COR-L47 (cell line): ENCODE results near the gene NFIB.

ENCODE experiments used
- DNase-seq: peaks from one replicate; lab custom pipeline; 2025; lab: John Stamatoyannopoulos, UW

Gene NFIB

DNA sequence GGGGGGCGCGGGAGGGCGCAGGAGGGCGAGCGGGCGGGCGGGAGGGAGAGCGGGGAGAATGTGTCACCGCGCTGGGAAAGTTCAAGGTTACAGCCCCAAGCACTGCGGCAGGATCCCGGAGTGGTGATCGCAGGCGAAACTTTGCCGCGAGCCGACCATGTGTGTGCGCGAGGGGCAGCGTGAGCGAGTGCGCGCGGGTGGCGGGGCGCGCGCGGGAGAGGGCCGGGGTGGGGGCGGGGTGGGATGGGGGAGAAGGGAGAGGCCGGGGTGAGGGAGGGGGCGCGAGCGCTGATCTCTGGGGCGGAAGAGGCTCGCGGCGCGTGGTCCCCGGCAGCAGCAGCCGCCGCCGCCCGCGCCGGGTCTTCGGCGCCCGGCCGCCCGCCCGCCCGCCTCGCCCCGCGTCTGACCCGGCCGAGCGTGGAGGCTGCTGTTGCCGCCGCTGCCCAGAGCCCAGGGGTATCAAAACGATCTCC, at the start of gene NFIB:
NFIB (minus strand) TSS at position 191 of the 473 bp plus-strand sequence. CDS start 630 bp downstream, outside the sequence.
- peak; percentile 67 for DNase-seq

DNA sequence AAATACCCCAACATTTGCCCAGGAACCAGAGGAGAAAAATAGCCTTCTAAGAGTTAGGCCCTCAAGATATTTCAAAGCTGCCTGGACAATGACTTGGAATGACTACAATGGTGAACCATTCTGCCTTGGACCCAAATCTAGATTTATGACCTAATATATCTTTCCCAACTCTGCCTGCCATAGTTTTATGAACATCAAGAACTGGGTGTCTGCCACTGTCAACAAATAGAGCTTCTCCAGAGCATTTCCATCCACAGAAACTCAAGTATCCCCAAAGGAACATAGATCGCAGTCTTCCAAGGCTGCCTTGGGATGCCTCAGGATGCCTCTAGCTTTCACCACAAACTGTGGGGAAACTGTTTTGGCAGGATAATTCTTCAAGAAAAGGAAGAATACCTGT, 48.2 kb upstream of the NFIB start:
- DNase-seq: no peak

DNA sequence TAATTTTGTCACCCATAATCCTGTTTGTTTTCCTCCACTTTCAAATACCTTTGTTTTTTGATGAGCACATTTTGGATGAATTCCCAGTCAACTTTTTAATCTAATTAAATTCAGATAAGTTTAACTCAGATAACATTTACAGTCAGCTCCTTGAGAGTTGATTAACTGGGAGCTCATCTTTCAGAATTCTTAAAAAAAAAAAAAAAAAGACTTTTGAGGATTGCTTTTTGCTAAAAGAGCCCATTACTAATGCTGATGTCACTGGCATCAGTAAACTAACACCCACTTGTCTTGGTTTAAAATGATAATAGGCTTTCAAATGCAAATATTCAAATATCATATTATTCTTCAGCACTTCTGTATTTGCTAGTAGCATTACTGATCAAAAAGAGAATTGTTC, 47.1 kb upstream of the NFIB start:
- DNase-seq: no peak

DNA sequence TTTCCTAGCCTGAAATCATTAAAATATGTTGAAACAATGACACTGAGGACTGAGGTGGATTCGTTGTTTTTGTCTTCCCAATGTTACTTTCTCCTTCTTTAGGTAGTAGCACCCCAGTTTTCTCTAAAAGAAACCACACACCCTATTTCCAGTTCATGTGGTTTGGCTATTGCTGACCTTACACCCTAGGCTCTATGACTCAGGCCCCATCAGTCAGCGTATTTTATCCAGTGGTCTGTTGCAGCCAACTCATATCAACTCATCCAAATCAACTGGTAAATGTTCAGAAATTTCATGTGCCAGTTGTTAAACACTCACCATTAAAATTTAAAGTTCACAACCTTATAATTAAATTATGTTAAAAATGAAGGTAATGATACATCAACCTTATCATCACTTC, 44.6 kb upstream of the NFIB start:
- DNase-seq: no peak

DNA sequence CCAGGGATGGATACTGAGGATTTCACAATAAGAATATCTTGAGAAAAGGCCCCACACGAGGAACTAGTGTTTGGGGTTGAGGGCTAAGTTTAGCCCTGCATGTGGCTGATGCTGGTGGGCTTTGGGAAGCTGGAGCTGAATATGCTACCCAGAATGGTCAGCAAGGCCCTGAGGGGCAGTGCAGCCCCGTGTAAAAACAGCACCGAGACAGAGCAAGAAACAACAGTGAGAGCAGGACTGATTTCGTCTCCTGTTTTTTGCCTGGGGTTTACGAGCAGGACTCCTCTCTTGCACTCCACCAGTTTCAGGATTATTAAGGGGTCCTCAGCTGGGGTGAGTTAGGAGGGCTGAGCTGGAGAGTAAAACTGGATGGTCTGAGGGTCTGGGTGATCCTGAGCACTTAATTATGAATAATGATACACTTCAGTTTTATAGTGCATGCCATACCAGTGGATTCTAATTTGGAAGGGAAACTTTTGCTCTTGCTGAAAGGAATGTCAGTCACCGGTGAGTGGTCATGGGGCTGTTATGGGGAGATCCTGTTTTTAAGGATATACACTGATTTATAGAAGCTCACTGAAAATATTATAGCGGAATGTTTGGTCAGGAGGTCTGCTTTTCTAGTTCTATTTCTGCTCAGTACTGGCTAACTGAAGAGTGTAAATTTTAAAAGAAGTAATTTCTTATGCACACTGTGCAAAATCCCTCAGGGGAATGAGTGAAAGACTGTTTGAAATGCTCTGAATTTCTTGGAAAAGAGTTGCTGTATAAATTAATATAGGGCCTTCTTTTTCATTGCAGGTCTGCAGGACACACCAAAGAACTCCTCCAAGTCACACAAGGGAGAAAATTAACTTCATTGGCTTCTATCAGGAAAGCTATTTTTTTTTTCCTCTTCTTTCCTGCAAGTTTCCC, 42.7 kb upstream of the NFIB start:
- DNase-seq: no peak

DNA sequence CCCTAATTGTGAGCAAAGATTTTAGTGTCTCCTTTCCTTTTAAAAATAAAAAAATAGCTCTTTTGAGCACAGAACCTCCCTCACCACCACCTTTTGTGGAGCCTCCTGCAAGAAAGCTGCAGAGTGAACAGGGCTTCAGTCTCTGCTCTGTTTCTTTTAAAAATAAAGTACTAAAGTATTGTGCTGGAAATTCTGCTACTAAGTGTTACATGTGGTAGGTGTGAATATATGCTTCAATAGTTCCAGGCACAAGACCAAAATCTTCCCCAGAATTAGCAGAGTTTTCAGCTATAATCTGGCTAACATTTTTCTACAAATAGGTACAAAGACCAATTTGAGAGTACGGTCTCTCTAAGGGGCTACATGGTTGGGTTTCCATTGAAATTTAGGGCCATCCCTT, 40.3 kb upstream of the NFIB start:
- no peak for DNase-seq

DNA sequence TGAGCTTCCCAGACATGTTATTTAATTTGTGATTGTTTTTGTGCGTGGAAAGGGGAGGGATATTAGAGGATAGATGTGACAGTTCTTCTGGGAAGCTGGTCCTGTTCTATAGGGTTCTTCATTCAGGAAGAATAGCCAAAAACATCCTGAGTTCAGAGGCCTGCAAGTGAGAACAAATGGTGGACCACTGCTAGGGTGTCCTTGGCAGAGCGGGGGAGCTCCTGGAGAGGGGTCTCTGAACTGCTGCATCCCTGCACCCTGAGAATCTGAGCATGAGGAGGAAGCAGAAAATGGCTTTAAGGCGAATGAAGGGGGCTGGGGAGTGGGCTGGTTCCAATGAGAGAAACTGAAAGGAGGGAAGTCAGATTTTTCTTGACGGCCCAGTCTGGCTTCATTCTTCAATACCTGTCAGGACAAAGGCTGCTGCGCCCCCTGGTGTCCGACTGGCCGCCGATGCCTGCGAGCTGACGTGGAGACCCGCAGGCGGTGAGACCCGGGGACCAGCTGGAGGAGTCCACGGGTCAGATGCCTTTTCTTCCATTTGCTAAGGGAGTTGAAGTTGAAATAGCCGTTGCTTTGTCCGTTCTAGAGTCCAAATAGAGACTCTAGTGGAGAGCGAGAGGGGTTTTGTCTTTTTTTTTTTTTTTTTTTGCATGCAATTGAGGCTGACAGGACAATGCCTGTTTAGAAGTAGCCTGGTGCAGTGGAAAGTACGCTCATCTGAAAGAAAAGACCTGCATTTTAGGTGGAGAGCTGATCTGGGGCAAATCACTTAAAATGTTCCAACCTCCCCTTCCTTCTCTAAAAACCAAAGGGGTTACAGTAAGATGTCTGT, 39.5 kb upstream of the NFIB start:
- DNase-seq: peak; percentile 92

DNA sequence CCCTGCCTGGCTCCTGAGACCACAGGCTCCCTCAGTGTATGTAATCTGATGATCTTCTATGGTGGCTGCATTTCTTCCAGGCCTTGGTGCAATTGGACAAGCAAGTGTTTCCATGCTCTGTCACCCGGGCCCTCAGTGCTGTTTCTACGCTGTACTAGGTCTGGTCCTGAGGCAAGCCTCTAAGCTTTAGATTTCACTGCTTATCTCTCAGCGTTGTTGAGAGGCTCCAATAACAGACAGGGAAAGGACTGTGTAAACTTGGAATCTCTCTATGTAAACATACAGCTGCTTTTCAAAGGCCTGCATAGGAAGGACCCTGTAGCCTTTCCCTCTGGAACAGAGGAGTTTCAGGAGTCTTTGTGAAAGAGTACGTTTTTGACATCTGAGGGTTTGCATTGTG, 38.6 kb upstream of the NFIB start:
- peak; percentile 59 for DNase-seq

DNA sequence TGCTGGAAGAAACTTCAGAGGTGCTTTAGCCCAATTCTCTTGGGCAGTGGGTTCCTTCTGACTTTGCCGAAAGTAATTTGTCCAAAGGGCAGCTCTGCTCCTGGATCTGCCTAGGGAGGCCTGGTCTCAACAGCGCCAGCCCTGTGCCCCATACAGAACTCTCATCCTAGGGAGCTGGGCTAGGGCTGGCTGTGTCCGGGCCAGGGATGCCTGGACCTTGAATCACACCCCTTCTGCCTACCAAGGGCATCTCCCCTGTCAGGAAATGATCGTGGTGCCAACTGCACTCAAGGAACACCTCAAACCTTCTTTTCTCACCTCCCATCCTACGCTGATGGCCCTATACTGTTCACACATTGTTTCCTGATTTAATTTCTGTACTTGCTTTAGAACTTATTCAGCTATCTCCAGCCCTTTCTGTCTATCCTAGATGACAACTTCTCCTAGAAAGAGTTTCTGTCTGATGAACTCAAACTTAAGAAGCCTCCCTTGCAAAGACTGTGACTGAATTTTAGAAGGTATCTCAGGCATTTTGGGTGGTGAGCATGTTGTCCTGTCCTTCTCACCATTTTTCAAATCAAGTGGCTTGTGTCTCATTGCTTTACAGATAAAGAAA, 37.4 kb upstream of the NFIB start:
- DNase-seq: no peak

DNA sequence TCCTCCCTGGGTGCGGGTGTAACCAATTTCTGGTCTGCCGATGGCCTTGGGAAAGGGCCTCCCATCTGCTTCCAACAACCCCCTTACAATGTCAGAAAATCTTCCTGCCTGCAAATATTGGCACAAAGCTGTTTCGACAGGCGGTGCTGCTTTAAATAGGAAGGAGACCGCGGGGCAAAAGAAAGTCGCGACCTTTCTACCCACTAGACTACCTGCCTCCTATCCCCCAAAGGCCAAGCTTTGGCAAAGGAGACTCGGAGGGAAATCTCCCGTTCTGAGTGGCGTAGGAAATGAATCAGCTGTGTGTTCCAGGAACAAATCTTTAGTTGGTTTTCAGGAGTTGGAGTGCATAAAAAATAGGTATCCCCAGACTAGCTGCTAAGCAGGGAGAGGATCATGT, 36.8 kb upstream of the NFIB start:
- DNase-seq: peak; percentile 13

DNA sequence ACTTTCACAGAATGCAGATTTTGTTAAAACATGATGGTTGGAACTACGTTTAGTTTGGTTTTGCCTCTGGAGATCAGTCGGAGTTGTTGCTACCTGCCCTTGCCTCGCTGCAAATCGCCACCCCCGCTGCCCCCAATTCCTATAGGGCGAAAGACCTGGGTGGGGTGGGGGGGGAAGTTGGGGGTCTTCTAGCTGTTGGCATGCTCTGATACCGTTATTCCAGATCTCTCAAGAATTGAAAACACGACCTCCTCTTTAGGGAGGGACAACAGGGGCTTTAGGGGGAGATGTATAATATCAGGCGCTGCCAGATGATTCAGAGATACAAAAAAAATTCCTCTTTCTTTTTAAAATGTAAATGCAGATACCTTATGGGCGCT, 36.4 kb upstream of the NFIB start:
- no peak for DNase-seq

DNA sequence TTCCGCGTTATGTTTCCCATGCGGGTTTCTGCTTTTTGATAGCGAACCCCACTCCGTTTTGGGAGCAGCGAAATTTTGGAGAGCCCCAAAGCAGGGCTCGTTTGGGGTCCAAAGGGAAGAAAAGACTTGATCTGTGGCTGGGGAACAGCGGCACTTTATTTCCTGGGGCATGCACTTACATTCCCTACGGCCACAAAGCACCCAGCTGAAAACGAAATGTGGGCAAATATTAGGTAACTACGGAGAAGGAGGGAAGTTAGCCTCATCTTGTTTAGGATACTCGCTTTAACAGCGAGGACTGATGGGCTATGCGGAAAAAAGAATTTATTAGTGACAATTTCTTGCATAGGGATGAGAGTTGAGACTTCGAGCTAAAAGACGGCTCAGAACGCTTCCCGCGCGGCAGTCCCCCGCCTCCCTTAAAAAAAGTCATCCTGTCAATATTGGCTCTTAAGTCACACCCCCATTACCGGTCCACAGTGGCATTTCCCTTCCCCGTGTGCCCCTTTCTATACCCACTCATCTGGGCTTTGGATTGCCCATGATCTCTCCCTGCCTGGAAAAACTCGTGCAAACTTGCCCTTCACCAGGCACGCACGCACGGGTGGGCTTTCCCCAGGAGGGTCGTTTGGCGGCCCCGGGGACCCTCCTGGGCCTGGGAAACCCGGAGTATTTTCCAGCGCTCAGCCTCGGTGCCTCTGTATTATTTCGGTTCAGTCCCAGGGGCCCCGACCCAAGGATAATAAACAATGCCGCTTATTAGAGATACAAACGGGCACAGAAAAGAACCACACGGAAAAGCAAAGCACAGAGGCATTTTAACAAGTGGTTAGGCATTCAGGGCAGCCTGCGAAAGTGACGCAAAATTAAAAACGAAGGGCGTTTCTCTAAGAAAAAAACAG, 35.8 kb upstream of the NFIB start:
- peak; percentile 59 for DNase-seq

DNA sequence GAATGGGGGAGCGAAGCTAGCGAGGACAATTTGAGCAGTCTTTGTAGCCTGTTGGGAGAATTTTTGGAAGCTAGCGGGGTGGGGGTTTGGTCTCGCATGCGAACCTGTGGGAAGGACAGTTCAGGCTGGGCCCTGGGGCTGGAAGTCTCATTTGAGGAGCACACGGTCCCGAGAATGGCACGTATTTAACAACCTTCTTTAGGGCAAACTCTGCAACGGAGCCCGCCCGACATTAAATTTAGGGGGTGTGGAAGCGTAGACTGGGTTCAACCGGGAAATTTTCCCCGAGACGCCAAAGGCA, 35.2 kb upstream of the NFIB start:
- no peak for DNase-seq

DNA sequence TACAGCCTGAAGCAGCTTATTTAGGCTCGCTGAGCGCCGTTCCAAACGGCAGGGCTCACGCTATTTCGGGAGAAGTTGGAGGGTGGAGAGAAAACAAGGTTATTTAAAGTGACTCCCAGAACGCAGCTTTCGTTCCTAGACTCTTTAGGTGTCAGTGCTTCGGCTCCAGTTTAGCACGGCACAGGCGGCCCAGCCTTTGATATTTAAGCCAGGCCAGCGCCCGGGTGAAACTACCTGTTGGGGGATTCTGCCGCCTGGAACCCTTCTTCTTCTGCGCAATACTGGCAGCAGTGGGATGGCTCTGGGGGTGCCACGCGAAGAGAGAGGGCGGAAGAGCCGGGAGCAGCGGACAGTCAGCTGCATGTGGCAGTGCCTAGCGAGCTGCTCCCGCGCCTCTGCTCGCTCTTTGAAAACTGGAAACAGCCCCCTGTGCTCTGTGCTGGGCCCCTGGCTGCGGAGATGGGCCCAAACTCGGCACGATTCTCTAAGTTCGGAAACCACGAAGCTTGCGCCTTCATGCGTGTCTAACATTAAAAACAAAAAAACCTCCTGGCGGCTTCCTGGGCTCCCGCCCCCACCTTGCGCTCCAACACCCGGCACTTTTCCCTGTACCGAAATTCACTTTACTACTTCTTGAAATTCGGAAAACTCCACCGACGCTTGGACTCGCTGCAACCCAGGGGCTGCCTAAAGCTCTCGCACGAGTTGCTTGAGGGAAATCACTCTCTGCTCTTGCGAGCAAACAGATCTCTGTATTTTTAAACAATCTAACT, 34.6 kb upstream of the NFIB start:
- DNase-seq: peak; percentile 29

DNA sequence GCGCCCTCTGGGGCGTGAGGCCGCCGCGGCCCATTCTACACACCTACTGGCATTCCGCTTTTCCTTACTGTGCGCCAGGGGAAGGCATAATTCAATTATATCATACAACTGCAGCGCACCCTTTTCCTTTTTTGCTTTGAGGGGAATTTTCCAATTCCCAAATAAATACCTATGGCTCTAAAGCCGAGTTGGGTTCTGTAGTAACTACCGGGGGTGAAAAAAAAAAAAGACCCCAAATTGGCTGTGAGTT, 34.1 kb upstream of the NFIB start:
- no peak for DNase-seq

DNA sequence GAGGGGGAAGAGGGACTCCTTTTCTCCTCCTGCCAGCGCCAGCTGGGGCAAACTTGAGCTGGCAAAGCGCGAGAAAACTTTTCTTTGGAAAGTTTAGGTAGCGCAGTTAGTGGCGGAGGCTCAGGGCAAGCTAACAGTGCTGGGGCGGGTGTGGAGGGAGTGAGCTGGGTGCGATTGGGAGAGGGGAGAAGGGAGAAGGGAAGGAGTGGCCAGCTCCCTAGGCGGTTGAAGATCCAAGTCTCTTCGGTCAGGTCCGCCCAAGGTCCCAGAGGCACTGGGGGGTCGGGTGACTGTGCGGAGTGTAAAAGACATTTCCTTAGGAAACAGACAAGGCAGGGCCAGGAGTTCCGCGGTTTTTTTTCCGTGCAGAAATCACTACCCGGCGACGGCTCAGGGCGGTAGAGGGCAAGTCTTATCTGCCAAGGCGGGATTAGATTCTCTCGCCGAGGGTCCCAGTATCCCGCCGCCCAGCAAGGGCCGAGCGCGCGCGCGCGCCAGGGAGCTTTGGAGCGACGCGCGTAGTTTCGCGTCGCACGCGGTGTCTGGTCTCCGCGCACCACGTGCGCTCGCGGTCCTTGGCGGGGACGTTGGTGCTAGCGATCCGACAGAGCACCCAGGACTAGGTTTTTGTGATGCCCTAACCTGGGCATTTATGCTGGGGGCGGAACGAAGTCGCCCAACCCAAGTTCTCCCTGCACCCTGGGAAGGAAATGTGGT, 33.6 kb upstream of the NFIB start:
- DNase-seq: peak; percentile 83

DNA sequence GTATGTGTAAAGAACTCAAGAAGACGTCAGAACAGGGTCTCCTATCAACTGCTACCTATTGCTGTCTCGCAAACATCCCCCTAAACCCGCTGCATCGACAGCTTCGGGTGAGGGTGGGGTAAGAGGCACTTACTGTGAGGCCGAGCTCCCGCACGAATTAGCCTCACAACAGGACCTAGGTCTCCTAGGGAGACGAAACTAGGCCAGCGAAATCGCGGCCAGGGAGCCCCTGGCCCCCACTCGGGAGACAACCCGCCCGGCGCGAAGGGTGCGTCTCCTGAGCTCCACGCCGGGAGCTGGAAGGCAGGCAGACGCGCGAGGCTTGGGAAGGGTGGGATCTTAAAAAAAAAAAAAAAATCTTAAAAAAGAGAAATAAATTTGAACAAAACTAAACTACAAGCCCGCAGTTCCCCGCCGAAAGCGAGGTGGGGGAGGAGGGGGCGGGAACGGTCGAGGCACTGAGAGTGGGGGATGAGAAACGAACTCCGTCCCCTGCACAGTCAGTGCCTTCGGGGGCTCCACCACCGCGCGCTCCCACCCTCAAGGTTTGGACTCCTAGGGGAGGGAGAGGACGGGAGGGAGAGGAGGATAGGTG, 33.0 kb upstream of the NFIB start:
- DNase-seq: peak; percentile 88

DNA sequence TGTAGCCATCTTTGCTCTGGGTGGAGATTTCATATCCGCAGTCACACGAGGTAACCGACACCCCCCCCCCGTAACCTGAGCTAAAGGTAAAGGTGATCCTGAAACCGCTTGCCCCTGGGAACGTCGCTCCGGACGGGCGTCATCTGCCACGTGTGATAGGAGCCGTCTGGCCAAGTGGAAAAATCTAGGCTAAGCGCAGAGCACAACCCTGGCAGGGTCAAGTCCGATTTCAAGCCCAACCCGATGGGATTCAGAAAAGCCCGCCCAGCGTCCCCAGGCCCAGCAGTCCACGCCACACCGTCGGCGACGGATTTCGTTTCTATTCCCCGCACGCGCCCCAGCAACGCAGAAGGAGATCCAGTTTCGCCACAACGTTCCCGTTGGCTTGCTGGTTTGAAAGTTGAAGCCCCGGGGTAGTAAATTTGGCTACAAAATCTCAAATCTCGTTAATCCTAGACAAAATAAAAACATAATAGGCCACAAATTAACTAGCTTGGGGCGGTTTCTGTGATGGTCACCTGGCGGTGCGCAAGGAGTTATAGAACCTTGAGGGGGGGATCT, 32.4 kb upstream of the NFIB start:
- DNase-seq: peak; percentile 75

DNA sequence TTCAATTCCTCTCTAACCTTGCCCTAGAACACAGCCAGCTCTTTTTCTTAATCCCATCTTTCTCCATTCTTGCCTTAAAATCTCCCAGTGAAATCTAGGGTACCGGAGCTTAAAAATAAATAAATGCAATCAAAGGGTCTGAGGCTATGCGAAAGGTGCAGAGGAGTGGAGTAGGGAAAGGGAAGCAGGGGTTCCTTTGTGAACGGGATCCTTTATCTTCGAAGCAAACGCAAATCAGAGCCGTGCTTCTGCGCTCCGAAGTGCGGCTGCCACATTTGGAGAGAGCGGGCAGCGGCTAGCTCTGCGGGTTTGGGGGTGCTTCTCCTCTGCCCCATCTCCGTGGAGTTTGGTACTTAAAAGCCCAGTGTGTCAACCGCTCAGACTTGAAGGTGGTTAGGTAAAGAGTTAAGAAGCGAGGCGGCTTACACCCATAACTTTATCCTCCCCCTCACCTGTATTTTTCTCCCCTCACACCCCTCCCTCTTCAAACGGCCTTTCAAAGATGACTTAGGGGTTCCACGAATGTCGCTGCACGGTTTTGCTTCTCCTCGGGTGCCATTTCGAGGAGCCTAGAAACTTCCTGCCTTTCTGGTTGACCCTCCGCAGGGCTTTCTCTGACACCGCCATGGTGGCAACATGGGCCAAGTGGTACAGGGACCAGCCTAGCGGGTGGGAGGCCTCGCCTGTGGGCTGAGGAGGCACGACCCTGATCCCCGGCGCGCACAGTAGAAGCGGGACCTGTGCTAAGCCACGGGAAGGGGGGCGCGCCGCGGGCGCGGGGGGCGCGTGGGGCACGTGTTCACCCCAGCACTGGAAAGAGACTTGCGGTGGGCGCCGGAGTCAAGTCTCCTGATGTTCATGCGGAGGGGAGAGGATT, 31.7 kb upstream of the NFIB start:
- peak; percentile 53 for DNase-seq
